Measurements from ENCODE around the gene KRTAP15-1.

DNA sequence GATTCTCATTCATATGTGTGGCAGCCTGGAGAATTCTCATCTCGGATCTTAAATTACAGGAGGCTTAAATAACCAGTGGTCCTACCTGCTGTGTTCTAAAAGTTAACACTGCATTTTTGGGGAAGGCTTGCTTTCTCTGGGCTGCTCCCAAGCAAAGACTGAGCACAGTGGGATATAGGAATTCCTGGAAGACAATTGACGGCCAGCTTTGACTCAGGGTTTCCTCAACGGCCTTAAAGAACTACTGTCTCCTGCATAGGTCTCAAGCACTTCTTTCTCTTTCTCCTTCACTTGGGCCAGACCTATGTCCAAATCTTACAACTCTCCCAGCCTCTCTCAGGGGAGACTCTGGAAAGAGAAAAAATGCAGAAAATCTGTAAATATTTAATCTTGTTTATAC lies 13.3 kb upstream of the KRTAP15-1 start:
- TF ChIP-seq CTCF (conservative IDR thresholded peaks at IDR 0.05; ENCODE audit: low read depth, low read length), result no peak
- TF ChIP-seq EZH2 (IDR thresholded peaks at IDR 0.05; ENCODE audit: low read length, unreplicated experiment), result no peak
- TF ChIP-seq EZH2phosphoT487 (IDR thresholded peaks at IDR 0.05; ENCODE audit: borderline replicate concordance, low read length), result no peak
